ENCODE results near the gene ARID1B. TPM values are rescaled to one million over a fixed set of nuclear protein-coding genes. Genes with fewer than 3 reads are reported as not detected.
"Not testable (repeated sequence)": the region's sequence is repeated elsewhere in the genome, so short reads cannot be mapped to it uniquely, and the experiment has no call there.

Gene ARID1B
- total RNA-seq, 4 donors from 2014 or later = 157 to 315 (median 206) TPM

DNA sequence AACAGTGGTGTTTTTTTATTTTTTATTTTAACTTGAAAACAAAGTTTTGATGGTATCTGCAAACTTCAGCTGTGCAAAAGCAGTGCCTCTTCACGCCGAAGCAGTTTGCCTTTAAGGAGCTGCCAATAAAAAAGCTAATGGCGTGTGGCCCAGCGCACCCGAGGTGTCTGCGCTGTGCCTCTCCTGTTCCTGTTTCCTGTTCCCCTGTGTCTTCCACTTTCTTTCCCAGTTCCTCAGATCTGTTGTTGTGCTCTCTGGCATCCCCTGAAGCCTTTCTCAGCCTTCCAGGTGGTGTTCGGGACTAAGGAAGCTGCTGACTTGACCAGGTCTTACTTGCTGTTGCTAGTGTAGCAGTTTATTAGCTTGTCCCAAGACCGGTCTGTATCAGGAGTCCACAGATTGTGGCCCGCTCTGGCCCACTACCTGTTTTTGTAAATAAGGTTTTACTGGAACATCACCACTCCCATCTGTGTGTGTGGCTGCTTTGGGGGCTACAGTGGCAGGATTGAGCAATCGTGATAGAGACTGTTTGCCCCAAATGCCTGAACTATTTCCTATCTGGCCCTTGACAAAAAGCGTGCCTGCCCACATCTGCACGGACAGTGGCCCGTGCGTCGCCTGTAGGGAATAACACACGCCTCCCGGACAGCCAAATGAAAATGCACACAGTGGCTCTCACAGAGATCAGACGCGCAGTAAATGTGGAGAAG lies 367.8 kb downstream of the ARID1B start:
- no peak for DNase-seq
- Histone ChIP-seq H3K27me3 (no peaks in the 10 kb centered on the region), H3K9me3 (no peaks in the 10 kb centered on the region)

GRCh38 chr6:157145656-157146285 lies 368.6 kb downstream of the ARID1B start:
- peaks cover 8 to 9% of the 10 kb centered on the region in 2 donors for H3K36me3 ChIP-seq
- intact Hi-C loops (cut with DNase I) = no loop called here
- H3K27me3 ChIP-seq = no peaks in the 10 kb centered on the region
- TF ChIP-seq POLR2A (IDR thresholded peaks at IDR 0.05) = no peak
- TF ChIP-seq, protein P1, sequence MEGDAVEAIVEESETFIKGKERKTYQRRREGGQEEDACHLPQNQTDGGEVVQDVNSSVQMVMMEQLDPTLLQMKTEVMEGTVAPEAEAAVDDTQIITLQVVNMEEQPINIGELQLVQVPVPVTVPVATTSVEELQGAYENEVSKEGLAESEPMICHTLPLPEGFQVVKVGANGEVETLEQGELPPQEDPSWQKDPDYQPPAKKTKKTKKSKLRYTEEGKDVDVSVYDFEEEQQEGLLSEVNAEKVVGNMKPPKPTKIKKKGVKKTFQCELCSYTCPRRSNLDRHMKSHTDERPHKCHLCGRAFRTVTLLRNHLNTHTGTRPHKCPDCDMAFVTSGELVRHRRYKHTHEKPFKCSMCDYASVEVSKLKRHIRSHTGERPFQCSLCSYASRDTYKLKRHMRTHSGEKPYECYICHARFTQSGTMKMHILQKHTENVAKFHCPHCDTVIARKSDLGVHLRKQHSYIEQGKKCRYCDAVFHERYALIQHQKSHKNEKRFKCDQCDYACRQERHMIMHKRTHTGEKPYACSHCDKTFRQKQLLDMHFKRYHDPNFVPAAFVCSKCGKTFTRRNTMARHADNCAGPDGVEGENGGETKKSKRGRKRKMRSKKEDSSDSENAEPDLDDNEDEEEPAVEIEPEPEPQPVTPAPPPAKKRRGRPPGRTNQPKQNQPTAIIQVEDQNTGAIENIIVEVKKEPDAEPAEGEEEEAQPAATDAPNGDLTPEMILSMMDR (IDR thresholded peaks at IDR 0.05) = no peak
- no peak overlapping the region for H3K27ac ChIP-seq
- H3K4me1 ChIP-seq = peaks cover 3 to 5% of the 10 kb centered on the region in 2 donors
- H3K9me3 ChIP-seq = no peaks in the 10 kb centered on the region
- no peak overlapping the region for H3K4me3 ChIP-seq (replicated peaks in 1 of 3)
- DNase-seq = peak; percentile 20 to 28
- 63 to 73% methylated on average over 6 of the region's 6 CpGs for WGBS, 2 donors

More for the DNA sequence above, 367.8 kb downstream of the ARID1B start:
- H3K4me1 ChIP-seq = peaks cover 3 to 5% of the 10 kb centered on the region in 2 donors
- peak overlapping the region in 1 of 3 donors; percentile 30 for H3K27ac ChIP-seq
- peaks cover 3 to 6% of the 10 kb centered on the region in 2 donors for H3K36me3 ChIP-seq
- TF ChIP-seq, protein P1 (IDR thresholded peaks at IDR 0.05) = no peak
- no peak for TF ChIP-seq POLR2A (IDR thresholded peaks at IDR 0.05)
- 74 to 88% methylated on average over 19 of the region's 19 CpGs for WGBS, 2 donors
- intact Hi-C loops (cut with DNase I) = no loop called here
- no peak overlapping the region for H3K4me3 ChIP-seq (replicated peaks in 1 of 3)

GRCh38 chr6:157147054-157148026 lies 370.2 kb downstream of the ARID1B start:
- H3K36me3 ChIP-seq; H3K4me1 ChIP-seq; intact Hi-C loops (cut with DNase I); H3K27ac ChIP-seq; H3K4me3 ChIP-seq (replicated peaks in 1 of 3); H3K27me3 ChIP-seq; DNase-seq; H3K9me3 ChIP-seq: not testable (repeated sequence)
- 92 to 93% methylated on average over 22 to 35 of the region's 74 CpGs for WGBS, 2 donors

- peak overlapping the region in 2 of 3 donors; percentile 42 to 57 for H3K27ac ChIP-seq
- no peak overlapping the region for H3K4me3 ChIP-seq (replicated peaks in 1 of 3)
- H3K9me3 ChIP-seq = no peaks in the 10 kb centered on the region
- H3K27me3 ChIP-seq = no peaks in the 10 kb centered on the region
- TF ChIP-seq, protein P1 (IDR thresholded peaks at IDR 0.05) = no peak
- no peak for TF ChIP-seq POLR2A (IDR thresholded peaks at IDR 0.05)
- intact Hi-C loops (cut with DNase I) = no loop called here
- H3K4me1 ChIP-seq = peaks cover 3 to 5% of the 10 kb centered on the region in 2 donors
- peak in 1 of 2 donors; percentile 23 for DNase-seq
- 79 to 81% methylated on average over 14 to 24 of the region's 25 CpGs for WGBS, 2 donors
- peaks cover 8 to 9% of the 10 kb centered on the region in 2 donors for H3K36me3 ChIP-seq
These were observed 371.5 kb downstream of the ARID1B start for GRCh38 chr6:157148391-157149323.
